Esophagus squamous epithelium (tissue), 4 donors: ENCODE measurements around the gene EFNA4.

Source experiments
- POLR2A ChIP-seq, 4 donors: fragments of 450-650 bp; IDR thresholded peaks; one replicate each; pipeline ENCODE4 v1.6.1; 2017; ENCODE audit warnings: antibody characterized with exemption in 4 of 4, mild to moderate bottlenecking in 4 of 4, moderate library complexity in 3 of 4
- TF ChIP-seq, protein P1 (sequence below), 6 experiments: fragments of 450-650 bp in 4 of 6; fragments of 200-600 bp in 2 of 6; sonication (generic) in 2 of 6; IDR thresholded peaks; one replicate each; pipeline ENCODE4 v1.5.1; 2016 to 2019; ENCODE audit warnings: antibody characterized with exemption in 6 of 6, mild to moderate bottlenecking in 4 of 6, moderate library complexity in 4 of 6

DNA sequence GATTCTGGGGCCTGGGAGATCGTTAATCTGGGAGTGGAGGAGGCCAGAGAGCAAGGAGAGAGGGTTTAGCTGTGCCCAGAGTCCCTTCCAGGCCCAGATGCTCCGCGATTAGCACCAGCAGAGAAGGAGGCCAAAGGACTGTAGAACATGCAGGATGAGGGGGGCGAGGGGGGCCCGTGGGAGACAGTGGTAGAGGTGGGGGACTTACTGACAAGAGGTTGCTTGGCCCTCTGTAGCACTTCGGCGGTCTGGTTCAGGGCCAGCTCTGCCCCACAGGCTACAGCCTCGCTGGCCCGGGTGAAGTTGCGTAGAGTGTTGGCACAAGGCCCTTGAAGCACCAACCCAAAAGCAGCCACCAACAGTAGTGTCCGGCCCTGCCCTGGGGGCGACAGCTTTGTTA is 30.7 kb upstream of the EFNA4 start:
- TF ChIP-seq, protein P1, sequence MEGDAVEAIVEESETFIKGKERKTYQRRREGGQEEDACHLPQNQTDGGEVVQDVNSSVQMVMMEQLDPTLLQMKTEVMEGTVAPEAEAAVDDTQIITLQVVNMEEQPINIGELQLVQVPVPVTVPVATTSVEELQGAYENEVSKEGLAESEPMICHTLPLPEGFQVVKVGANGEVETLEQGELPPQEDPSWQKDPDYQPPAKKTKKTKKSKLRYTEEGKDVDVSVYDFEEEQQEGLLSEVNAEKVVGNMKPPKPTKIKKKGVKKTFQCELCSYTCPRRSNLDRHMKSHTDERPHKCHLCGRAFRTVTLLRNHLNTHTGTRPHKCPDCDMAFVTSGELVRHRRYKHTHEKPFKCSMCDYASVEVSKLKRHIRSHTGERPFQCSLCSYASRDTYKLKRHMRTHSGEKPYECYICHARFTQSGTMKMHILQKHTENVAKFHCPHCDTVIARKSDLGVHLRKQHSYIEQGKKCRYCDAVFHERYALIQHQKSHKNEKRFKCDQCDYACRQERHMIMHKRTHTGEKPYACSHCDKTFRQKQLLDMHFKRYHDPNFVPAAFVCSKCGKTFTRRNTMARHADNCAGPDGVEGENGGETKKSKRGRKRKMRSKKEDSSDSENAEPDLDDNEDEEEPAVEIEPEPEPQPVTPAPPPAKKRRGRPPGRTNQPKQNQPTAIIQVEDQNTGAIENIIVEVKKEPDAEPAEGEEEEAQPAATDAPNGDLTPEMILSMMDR (IDR thresholded peaks at IDR 0.05) = no peak
- TF ChIP-seq POLR2A (IDR thresholded peaks at IDR 0.05) = no peak
